GM19035 (cell line): Measurements from ENCODE around the gene HLA-DPA1.

Source experiments
- ATAC-seq: cut with Tn5 transposase; IDR thresholded peaks from one replicate; pipeline ENCODE4 v1.9.1; 2021; ENCODE audit not compliant: unreplicated experiment

The HLA-DPA1 gene

GRCh38 chr6:33018418-33018817, 55.0 kb downstream of the HLA-DPA1 start:
- ATAC-seq = no peak

DNA sequence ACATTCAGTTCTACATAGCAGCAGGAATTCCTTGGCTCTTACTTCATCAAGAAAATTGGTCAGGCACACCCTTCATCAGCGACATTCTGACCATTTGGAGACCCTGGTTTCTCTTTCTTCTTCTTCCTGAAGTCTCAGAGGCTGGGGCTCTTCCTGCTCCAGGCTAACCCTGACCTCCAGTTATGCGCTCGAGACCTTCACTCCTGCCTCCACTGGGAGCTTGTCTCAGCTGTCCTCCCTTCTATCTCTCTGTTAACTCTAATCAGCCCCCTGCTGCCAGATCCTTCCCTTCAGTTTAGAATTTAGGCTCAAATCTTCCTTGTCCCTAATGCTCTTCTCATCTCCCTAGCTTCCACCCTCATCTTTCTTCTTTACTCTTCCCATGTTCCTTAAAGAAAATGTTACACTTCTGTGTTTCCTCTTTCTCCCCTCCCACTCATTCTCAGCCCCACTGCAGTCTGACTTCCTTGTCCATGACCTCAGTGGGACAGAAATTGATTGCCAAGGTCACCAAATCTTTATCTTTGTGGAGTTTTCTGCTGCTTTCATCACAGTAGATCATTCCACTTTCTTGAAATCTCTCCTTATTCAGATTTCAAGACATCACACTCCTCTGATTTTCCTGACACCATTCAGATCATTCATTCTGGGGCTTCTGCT, 55.6 kb downstream of the HLA-DPA1 start:
- no peak for ATAC-seq

GRCh38 chr6:33017018-33017417, 56.4 kb downstream of the HLA-DPA1 start:
- no peak for ATAC-seq

- ATAC-seq = no peak
Observed at GRCh38 chr6:33015798-33016197, 57.7 kb downstream of the HLA-DPA1 start.

DNA sequence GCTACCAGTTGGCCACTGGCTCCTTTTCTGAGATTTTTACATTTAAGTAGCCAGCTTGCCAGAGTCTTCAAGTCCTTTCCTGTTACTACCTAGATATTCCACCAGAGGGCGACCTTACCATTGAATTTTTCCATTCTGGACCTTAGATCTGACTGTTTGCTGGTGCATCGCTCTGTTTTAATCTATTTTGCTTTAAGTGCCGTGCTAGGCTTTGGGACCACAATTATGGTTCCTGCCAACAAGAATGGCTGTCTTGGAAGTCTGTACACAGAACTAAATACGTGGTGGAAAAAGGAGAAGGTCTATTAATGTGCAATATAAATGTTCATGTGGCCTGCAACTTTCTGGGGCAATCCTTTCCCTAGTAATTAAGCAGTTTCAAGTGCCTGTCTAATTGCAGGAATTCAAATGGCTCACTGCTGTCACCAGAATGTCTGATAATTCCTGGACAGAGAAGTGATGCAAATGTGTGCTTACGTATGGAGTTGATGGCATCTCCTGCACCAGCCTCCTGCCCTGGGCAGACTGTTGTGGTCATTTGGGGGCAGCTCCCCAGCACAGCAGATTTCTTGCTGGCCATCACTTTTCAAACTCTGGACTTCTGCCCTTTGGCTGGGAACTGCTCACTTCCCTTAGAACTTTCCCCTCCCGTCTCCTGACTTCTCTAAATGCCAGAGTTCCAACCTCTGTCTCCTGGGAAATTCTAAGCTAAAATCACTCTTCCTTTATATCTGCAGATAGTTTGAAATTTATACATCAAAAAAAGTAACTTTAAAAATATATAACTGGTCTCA, 58.4 kb downstream of the HLA-DPA1 start:
- ATAC-seq = no peak
